Colonic mucosa (tissue), 4 donors: ENCODE data around the gene TGFBR2. TPM values are rescaled to one million over a fixed set of nuclear protein-coding genes. Genes with fewer than 3 reads are reported as not detected.

Source experiments
- DNase-seq: peaks from one replicate; pipeline ENCODE4 v3.0.0-alpha.2; 2020
- H3K27ac ChIP-seq: fragments of 200-600 bp; one replicate; pipeline ENCODE4 v1.8.0; 2021
- H3K27me3 ChIP-seq: fragments of 200-600 bp; one replicate; pipeline ENCODE4 v1.8.0; 2021
- H3K36me3 ChIP-seq: fragments of 200-600 bp; one replicate; pipeline ENCODE4 v1.8.0; 2021
- H3K4me1 ChIP-seq: fragments of 200-600 bp; one replicate; pipeline ENCODE4 v1.8.0; 2021; ENCODE audit warnings: mild to moderate bottlenecking
- H3K4me3 ChIP-seq: fragments of 200-600 bp; one replicate; pipeline ENCODE4 v1.8.0; 2021
- H3K9ac ChIP-seq, 2 donors: one replicate each; pipeline ENCODE4 v1.7.0; 2013; ENCODE audit warnings: control low read depth in 2 of 2, low read depth in 2 of 2, low read length in 2 of 2
- H3K9me3 ChIP-seq: fragments of 200-600 bp; one replicate; pipeline ENCODE4 v1.8.0; 2021
- CTCF ChIP-seq: fragments of 200-600 bp; IDR thresholded peaks from one replicate; pipeline ENCODE4 v1.8.0; 2022; ENCODE audit warnings: antibody characterized with exemption, mild to moderate bottlenecking
- intact Hi-C: fragments of 100-400 bp; cut with DNase I; formaldehyde crosslinking; loops from one replicate; pipeline ENCODE4 v1.14.1; 2022
- total RNA-seq, 2 donors: library from RNA; stranded (reverse); fragmentation: NEBNext Ultra II Directional in 1 of 2; extraction: Animal tissue kit (Norgen Biotek cat#: 25700) in 1 of 2; gene quantifications; one replicate each; pipeline ENCODE4 v1.2.1, GENCODE V29; 2021
- donor health status: healthy.
- donor health status: DM: no; HTN: no; CAD: no.
- donor health status: DM: no; HTN: no; CAD: no.

The TGFBR2 gene
- total RNA-seq, 2 donors from 2014 or later, result 32.4 to 53.5 TPM

- Histone ChIP-seq H3K27ac (no peak overlapping the region), H3K9ac (no peak overlapping the region), H3K9me3 (no peaks in the 10 kb centered on the region), H3K36me3 (no peaks in the 10 kb centered on the region), H3K27me3 (no peaks in the 10 kb centered on the region), H3K4me1 (no peaks in the 10 kb centered on the region), H3K4me3 (no peak overlapping the region)
- no peak for DNase-seq
- intact Hi-C loops, result no loop called here
- no peak for TF ChIP-seq CTCF
These were observed 56.4 kb downstream of the TGFBR2 start for GRCh38 chr3:30662836-30663235.

DNA sequence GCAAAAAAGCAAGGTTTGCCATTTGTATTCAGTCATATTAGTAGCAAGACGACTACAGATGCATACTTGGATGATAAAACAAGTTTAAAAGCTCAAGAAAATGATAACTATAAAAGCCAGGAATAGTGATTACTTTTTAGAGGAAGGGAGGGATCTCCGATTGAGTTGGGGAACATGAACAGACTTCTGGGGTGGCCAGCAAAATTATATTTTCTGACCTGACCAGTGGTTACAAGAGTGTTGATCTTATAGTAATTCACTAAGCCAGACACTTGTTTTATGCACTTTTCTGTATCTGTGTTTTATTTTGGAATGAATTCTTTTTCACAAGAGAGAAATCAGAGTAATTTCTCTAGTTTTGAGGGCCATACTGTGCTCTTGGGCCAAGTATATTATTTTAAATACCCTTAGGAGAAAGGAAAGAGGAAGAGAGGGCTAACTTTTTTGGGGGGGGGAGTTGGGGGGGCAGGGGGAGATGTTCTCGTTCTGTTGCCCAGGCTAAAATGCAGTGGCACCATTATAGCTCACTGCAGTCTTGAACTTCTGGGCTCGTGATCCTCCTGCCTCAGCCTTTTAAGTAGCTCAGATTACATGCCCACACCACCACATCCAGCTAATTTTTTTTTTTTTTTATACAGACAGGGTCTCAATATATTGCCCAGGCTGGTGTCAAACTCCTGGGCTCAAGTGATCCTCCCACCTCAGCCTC is 57.3 kb downstream of the TGFBR2 start:
- Histone ChIP-seq H3K27me3 (no peaks in the 10 kb centered on the region), H3K36me3 (no peaks in the 10 kb centered on the region), H3K4me1 (no peaks in the 10 kb centered on the region), H3K4me3 (no peak overlapping the region), H3K27ac (no peak overlapping the region), H3K9me3 (no peaks in the 10 kb centered on the region), H3K9ac (no peak overlapping the region)
- no peak for DNase-seq
- no peak for TF ChIP-seq CTCF
- intact Hi-C loops, result no loop called here

- no peak overlapping the region for H3K27ac ChIP-seq
- H3K4me1 ChIP-seq, result no peaks in the 10 kb centered on the region
- intact Hi-C loops, result no loop called here
These were observed 58.1 kb downstream of the TGFBR2 start for GRCh38 chr3:30664459-30664858.

DNA sequence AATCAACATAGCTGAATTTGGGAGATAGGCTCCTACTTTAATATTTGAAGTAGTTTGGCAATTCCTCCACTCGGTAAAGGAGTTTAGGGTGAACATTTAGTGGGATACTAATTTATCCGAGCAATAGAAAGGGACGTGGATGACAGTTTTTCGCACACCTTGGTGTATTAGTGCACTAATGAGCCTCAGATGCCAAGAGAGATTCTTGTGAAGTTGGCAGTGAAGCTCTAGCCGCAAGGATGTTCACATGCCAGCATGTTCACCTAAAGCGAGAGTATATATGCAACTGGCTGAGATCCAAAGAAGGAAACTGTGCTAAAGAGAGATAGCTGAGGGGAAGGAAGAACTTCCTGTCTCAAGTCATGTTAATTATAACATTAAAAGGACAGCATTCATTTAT is 58.5 kb downstream of the TGFBR2 start:
- Histone ChIP-seq H3K27ac (no peak overlapping the region), H3K4me3 (no peak overlapping the region), H3K27me3 (no peaks in the 10 kb centered on the region), H3K9me3 (no peaks in the 10 kb centered on the region), H3K36me3 (no peaks in the 10 kb centered on the region), H3K4me1 (no peaks in the 10 kb centered on the region), H3K9ac (no peak overlapping the region)
- TF ChIP-seq CTCF, result no peak
- intact Hi-C loops, result no loop called here
- DNase-seq, result no peak

More at GRCh38 chr3:30664459-30664858, 58.1 kb downstream of the TGFBR2 start:
- TF ChIP-seq CTCF, result no peak
- H3K27me3 ChIP-seq, result no peaks in the 10 kb centered on the region
- H3K9me3 ChIP-seq, result no peaks in the 10 kb centered on the region
- no peak for DNase-seq
- H3K9ac ChIP-seq, result no peak overlapping the region
- H3K36me3 ChIP-seq, result no peaks in the 10 kb centered on the region
- H3K4me3 ChIP-seq, result no peak overlapping the region

DNA sequence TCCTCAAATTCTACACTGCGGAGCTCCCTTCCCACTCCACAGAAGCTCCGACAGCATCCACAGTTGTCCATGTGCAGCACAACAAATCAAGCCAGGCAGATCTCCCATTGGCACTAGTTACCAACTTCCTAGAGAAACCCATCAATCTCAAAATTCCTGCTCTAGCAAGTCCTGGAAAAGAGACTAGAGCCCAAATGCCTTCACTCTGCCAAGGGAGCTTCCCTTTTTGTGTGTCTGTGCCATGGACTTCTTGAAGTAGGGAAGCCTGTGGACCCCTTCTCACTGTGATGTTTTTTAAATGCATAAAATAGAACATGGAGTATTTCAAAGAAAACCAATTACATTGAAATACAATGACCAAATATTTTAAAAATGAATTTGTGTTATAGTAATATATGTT is 59.1 kb downstream of the TGFBR2 start:
- intact Hi-C loops, result no loop called here
- Histone ChIP-seq H3K9me3 (no peaks in the 10 kb centered on the region), H3K4me1 (no peaks in the 10 kb centered on the region), H3K36me3 (no peaks in the 10 kb centered on the region), H3K4me3 (no peak overlapping the region), H3K9ac (no peak overlapping the region), H3K27ac (no peak overlapping the region), H3K27me3 (no peaks in the 10 kb centered on the region)
- no peak for DNase-seq
- TF ChIP-seq CTCF, result no peak
